ENCODE results near the gene EML1.

DNA sequence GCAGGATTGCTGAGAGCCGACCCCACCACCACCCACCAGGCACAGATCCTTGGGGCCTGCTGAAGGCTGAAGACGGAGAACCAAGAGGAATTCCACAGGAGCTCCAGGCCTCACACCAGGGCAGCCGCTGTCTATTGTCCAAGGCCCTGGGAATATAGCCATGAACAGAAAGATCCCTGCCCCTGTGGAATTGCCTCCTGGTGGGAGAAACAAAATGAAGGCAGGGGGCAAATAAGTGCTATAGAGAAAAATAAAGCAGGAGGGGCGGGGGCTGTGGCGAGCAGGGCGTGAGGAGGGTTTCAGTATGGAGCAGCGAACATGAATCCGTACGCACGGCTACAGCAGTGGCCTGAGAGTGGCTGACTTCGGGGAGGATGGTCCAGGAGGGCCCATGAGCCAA lies 96.1 kb downstream of the EML1 start:
- TF ChIP-seq POLR2A (IDR thresholded peaks at IDR 0.05; ENCODE audit: low read depth) = no peak
- TF ChIP-seq, protein P1, sequence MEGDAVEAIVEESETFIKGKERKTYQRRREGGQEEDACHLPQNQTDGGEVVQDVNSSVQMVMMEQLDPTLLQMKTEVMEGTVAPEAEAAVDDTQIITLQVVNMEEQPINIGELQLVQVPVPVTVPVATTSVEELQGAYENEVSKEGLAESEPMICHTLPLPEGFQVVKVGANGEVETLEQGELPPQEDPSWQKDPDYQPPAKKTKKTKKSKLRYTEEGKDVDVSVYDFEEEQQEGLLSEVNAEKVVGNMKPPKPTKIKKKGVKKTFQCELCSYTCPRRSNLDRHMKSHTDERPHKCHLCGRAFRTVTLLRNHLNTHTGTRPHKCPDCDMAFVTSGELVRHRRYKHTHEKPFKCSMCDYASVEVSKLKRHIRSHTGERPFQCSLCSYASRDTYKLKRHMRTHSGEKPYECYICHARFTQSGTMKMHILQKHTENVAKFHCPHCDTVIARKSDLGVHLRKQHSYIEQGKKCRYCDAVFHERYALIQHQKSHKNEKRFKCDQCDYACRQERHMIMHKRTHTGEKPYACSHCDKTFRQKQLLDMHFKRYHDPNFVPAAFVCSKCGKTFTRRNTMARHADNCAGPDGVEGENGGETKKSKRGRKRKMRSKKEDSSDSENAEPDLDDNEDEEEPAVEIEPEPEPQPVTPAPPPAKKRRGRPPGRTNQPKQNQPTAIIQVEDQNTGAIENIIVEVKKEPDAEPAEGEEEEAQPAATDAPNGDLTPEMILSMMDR (IDR thresholded peaks at IDR 0.05) = no peak
- no peak for TF ChIP-seq POLR2AphosphoS5 (IDR thresholded peaks at IDR 0.05)

All from esophagus muscularis mucosa (tissue), 3 donors.